Heart left ventricle (tissue), 16 donors: Measurements from ENCODE around the gene KRT76. TPM values are rescaled to one million over a fixed set of nuclear protein-coding genes. Genes with fewer than 3 reads are reported as not detected.

Source experiments
- ATAC-seq, 4 donors: fragments of 200-7000 bp; cut with Tn5 transposase; one replicate each; pipeline ENCODE4 v1.9.1; 2020 to 2022; ENCODE audit warnings: moderate library complexity in 4 of 4, mild to moderate bottlenecking in 3 of 4, moderate number of reproducible peaks in 1 of 4
- DNase-seq, 5 donors: peaks; one replicate each; pipeline ENCODE4 v3.0.0-alpha.2; 2020
- H3K27ac ChIP-seq, 12 donors: fragments of 200-600 bp; sonication (generic) in 4 of 12; one replicate each; pipeline versions ENCODE4 v1.5.0 to v1.8.0; 2016 to 2022; ENCODE audit warnings: mild to moderate bottlenecking in 2 of 12
- H3K27me3 ChIP-seq, 9 donors: fragments of 200-600 bp; sonication (generic) in 2 of 9; one replicate each; pipeline versions ENCODE4 v1.5.1 to v1.8.0; 2016 to 2022; ENCODE audit warnings: mild to moderate bottlenecking in 3 of 9
- H3K36me3 ChIP-seq, 9 donors: fragments of 200-600 bp; sonication (generic) in 2 of 9; one replicate each; pipeline versions ENCODE4 v1.5.0 to v1.8.0; 2018 to 2022; ENCODE audit warnings: mild to moderate bottlenecking in 2 of 9
- H3K4me1 ChIP-seq, 12 donors: fragments of 200-600 bp; sonication (generic) in 4 of 12; one replicate each; pipeline versions ENCODE4 v1.5.0 to v1.8.0; 2016 to 2022; ENCODE audit warnings: mild to moderate bottlenecking in 3 of 12
- H3K4me3 ChIP-seq, 12 donors: fragments of 200-600 bp; sonication (generic) in 4 of 12; one replicate each; pipeline versions ENCODE4 v1.5.0 to v1.8.0; 2017 to 2022; ENCODE audit warnings: mild to moderate bottlenecking in 9 of 12, moderate library complexity in 4 of 12
- H3K9me3 ChIP-seq, 12 donors: fragments of 200-600 bp; sonication (generic) in 4 of 12; one replicate each; pipeline versions ENCODE4 v1.5.0 to v1.8.0; 2016 to 2022; ENCODE audit warnings: mild to moderate bottlenecking in 1 of 12
- CTCF ChIP-seq, 12 donors: fragments of 200-600 bp; sonication (generic) in 4 of 12; IDR thresholded peaks; one replicate each; pipeline versions ENCODE4 v1.5.0 to v1.8.0; 2018 to 2022; ENCODE audit warnings: antibody characterized with exemption in 12 of 12, mild to moderate bottlenecking in 5 of 12
- POLR2A ChIP-seq, 2 donors: fragments of 450-650 bp; IDR thresholded peaks; one replicate each; pipeline ENCODE4 v1.6.1; 2017; ENCODE audit warnings: antibody characterized with exemption in 2 of 2, mild to moderate bottlenecking in 2 of 2, moderate library complexity in 2 of 2
- WGBS, 4 donors: extraction: QIAGEN DNeasy Blood & Tissue Kit in 2 of 4; methylation state at CpG; one replicate each; pipeline versions ENCODE4 v1.1.5 to v1.1.7; 2013 to 2018; 5-methylcytosine and 5-hydroxymethylcytosine counted together
- intact Hi-C, 10 donors: fragments of 100-400 bp; cut with DNase I; formaldehyde crosslinking; loops; one replicate each; pipeline versions ENCODE4 v1.11.1 to v1.14.2; 2022
- polyA plus RNA-seq, 2 donors: library from polyadenylated mRNA; stranded (reverse); fragments of 200-250 nt; gene quantifications; one replicate each; pipeline ENCODE4 v1.2.3, GENCODE V29; 2013
- total RNA-seq, 9 donors: library from RNA; depleted of rRNA in 2 of 9; stranded (reverse); fragments of >200 nt in 2 of 9; fragmentation: NEBNext Ultra II Directional in 3 of 9; extraction: Animal tissue kit (Norgen Biotek cat#: 25700) in 3 of 9; gene quantifications; one replicate each; pipeline versions ENCODE4 v1.1.0 to v1.2.4, GENCODE V29; 2016 to 2023
- donor health status: ischemic (EF 13 %, LVEDD 7.1; RV severe dilation, severe dysfunction).
- donor health status: healthy with polysubstance abuse.
- donor health status: DM: no; HTN: yes; CAD: no.
- donor health status: DM: no; HTN: no; CAD: no.
- donor health status: ischemic (EF 25% LVEDD 6.9; RV normal size, moderate dysfunction).
- donor health status: ischemic (EF 25% LVEDD 5.7; RV mildly dilated, moderate dysfunction).
- donor health status: healthy.
- donor health status: DM: yes; HTN: yes; CAD: no.
- donor health status: ischemic (EF 35%, LVEDD 5.7; RV mildly dilated, moderate dysfunction).
- donor health status: nonischemic (EF 11% LVEDD 7.7; RV severe dilation, severe dysfunction).
- donor health status: DM: yes; HTN: yes; CAD: no.
- donor health status: PGD.
- donor health status: ischemic (EF 29% LVEDD 5.4; RV normal size, mild dysfunction).
- donor health status: nonischemic (EF 23%, LVEDD 6.1; RV moderate dilation, normal function).

Gene KRT76
- total and polyA plus RNA-seq, 11 donors, result not detected

- ATAC-seq, result no peak
- TF ChIP-seq CTCF (IDR thresholded peaks at IDR 0.05), result no peak
- TF ChIP-seq POLR2A (IDR thresholded peaks at IDR 0.05), result no peak
- no peaks in the 10 kb centered on the region for H3K36me3 ChIP-seq
- no peak for DNase-seq
- no peaks in the 10 kb centered on the region for H3K9me3 ChIP-seq
- H3K27me3 ChIP-seq, result peaks cover 0 to 38% (median 12%) of the 10 kb centered on the region in 9 donors
- WGBS, 4 donors, result 63 to 81% (median 79%) methylated on average over 3 of the region's 3 CpGs
- peaks cover 0 to 2% (median 0%) of the 10 kb centered on the region in 12 donors for H3K4me1 ChIP-seq
- no peak overlapping the region for H3K27ac ChIP-seq
- intact Hi-C loops, result no loop called here
- no peak overlapping the region for H3K4me3 ChIP-seq
These were observed 7.8 kb upstream of the KRT76 start for GRCh38 chr12:52784909-52785308.

- 75 to 81% (median 76%) methylated on average over 7 of the region's 7 CpGs for WGBS, 4 donors
- TF ChIP-seq POLR2A (IDR thresholded peaks at IDR 0.05) (no peak), CTCF (IDR thresholded peaks at IDR 0.05) (no peak)
- H3K4me1 ChIP-seq, result no peaks in the 10 kb centered on the region
- H3K9me3 ChIP-seq, result no peaks in the 10 kb centered on the region
- no peak overlapping the region for H3K27ac ChIP-seq
- intact Hi-C loops, result no loop called here
- DNase-seq (no peak), ATAC-seq (no peak)
- no peak overlapping the region for H3K4me3 ChIP-seq
- peaks cover 0 to 33% (median 4%) of the 10 kb centered on the region in 9 donors for H3K27me3 ChIP-seq
- H3K36me3 ChIP-seq, result no peaks in the 10 kb centered on the region
These were observed 6.6 kb upstream of the KRT76 start for GRCh38 chr12:52783563-52784316.

GRCh38 chr12:52782502-52782901 is 5.4 kb upstream of the KRT76 start:
- H3K9me3 ChIP-seq, result no peaks in the 10 kb centered on the region
- H3K36me3 ChIP-seq, result no peaks in the 10 kb centered on the region
- H3K27ac ChIP-seq, result no peak overlapping the region
- ATAC-seq (no peak), DNase-seq (no peak)
- intact Hi-C loops, result no loop called here
- WGBS, 4 donors, result 93 to 97% (median 95%) methylated on average over 4 of the region's 4 CpGs
- H3K4me1 ChIP-seq, result no peaks in the 10 kb centered on the region
- peaks cover 0 to 31% (median 2%) of the 10 kb centered on the region in 9 donors for H3K27me3 ChIP-seq
- H3K4me3 ChIP-seq, result no peak overlapping the region
- TF ChIP-seq POLR2A (IDR thresholded peaks at IDR 0.05) (no peak), CTCF (IDR thresholded peaks at IDR 0.05) (no peak)

- Histone ChIP-seq H3K4me3 (no peak overlapping the region), H3K9me3 (no peaks in the 10 kb centered on the region), H3K36me3 (no peaks in the 10 kb centered on the region), H3K27me3 (peaks cover 0 to 32% (median 2%) of the 10 kb centered on the region in 9 donors), H3K4me1 (no peaks in the 10 kb centered on the region), H3K27ac (no peak overlapping the region)
- ATAC-seq (no peak), DNase-seq (no peak)
- WGBS, 4 donors, result 64 to 79% (median 66%) methylated on average over 4 of the region's 4 CpGs
- TF ChIP-seq POLR2A (IDR thresholded peaks at IDR 0.05) (no peak), CTCF (IDR thresholded peaks at IDR 0.05) (no peak)
- intact Hi-C loops, result no loop called here
These were observed 4.4 kb upstream of the KRT76 start for GRCh38 chr12:52781399-52782082.
